Loucy (cell line): Measurements from ENCODE around the gene ACD.
A peak's percentile ranks its signal among the peaks of the same experiment; 100 is the strongest.

Experiments used
- H2AFZ ChIP-seq: fragments of 200-600 bp; sonication (generic); 2 replicates; pipeline ENCODE4 v1.6.0; 2016; ENCODE audit warnings: antibody characterized with exemption, mild to moderate bottlenecking, low read length, moderate library complexity
- H3F3A ChIP-seq: fragments of 200-600 bp; 2 replicates; pipeline ENCODE4 v1.6.0; 2016; ENCODE audit warnings: antibody characterized with exemption, low read depth, mild to moderate bottlenecking
- H3K27me3 ChIP-seq: fragments of 200-600 bp; sonication (generic); 2 replicates; pipeline ENCODE4 v1.6.1; 2014; ENCODE audit warnings: low read length, mild to moderate bottlenecking; ENCODE audit not compliant: insufficient read depth, poor library complexity, severe bottlenecking
- H3K36me3 ChIP-seq: fragments of 200-600 bp; sonication (generic); 2 replicates; pipeline ENCODE4 v1.6.1; 2016; ENCODE audit warnings: low read length; ENCODE audit not compliant: insufficient read depth
- H3K4me1 ChIP-seq: fragments of 200-600 bp; sonication (generic); 2 replicates; pipeline ENCODE4 v1.5.1; 2014; ENCODE audit warnings: low read length, mild to moderate bottlenecking; ENCODE audit not compliant: insufficient read depth, poor library complexity, severe bottlenecking
- H3K4me2 ChIP-seq: fragments of 200-600 bp; sonication (generic); 2 replicates; pipeline ENCODE4 v1.6.0; 2014; ENCODE audit warnings: antibody characterized with exemption, low read length, low read depth, mild to moderate bottlenecking; ENCODE audit not compliant: poor library complexity, severe bottlenecking
- H3K4me3 ChIP-seq: fragments of 200-600 bp; sonication (generic); 2 replicates; pipeline ENCODE4 v1.5.1; 2014; ENCODE audit warnings: low read length, mild to moderate bottlenecking, mixed read lengths; ENCODE audit not compliant: poor library complexity, severe bottlenecking
- H3K79me2 ChIP-seq: fragments of 200-600 bp; sonication (generic); 2 replicates; pipeline ENCODE4 v1.6.1; 2014; ENCODE audit warnings: low read length; ENCODE audit not compliant: insufficient read depth
- H3K9ac ChIP-seq: fragments of 200-600 bp; sonication (generic); 2 replicates; pipeline ENCODE4 v1.6.0; 2014; ENCODE audit warnings: mild to moderate bottlenecking, low read depth, low read length, moderate library complexity; ENCODE audit not compliant: poor library complexity, severe bottlenecking
- H3K9me2 ChIP-seq: fragments of 200-600 bp; sonication (generic); replicated peaks from 2 replicates; pipeline ENCODE4 v1.6.1; 2016; ENCODE audit warnings: low read depth, low read length, mixed read lengths
- H3K9me3 ChIP-seq: fragments of 200-600 bp; sonication (generic); 2 replicates; pipeline ENCODE4 v1.6.1; 2014; ENCODE audit warnings: mild to moderate bottlenecking, antibody characterized with exemption, low read length, low read depth; ENCODE audit not compliant: insufficient read depth
- H4K20me1 ChIP-seq: fragments of 200-600 bp; sonication (generic); 2 replicates; pipeline ENCODE4 v1.6.0; 2014; ENCODE audit warnings: antibody characterized with exemption, low read length, mild to moderate bottlenecking; ENCODE audit not compliant: insufficient read depth, poor library complexity, severe bottlenecking
- EZH2phosphoT487 ChIP-seq: fragments of 200-600 bp; IDR thresholded peaks from 2 replicates; pipeline ENCODE4 v1.6.1; 2018; ENCODE audit warnings: antibody characterized with exemption, mild to moderate bottlenecking, moderate library complexity, borderline replicate concordance
- TF ChIP-seq, protein P1 (sequence below): fragments of 200-600 bp; sonication (generic); conservative IDR thresholded peaks from 2 replicates; pipeline ENCODE4 v1.5.1; 2014; ENCODE audit warnings: mild to moderate bottlenecking, antibody characterized with exemption, low read length

The ACD gene

DNA sequence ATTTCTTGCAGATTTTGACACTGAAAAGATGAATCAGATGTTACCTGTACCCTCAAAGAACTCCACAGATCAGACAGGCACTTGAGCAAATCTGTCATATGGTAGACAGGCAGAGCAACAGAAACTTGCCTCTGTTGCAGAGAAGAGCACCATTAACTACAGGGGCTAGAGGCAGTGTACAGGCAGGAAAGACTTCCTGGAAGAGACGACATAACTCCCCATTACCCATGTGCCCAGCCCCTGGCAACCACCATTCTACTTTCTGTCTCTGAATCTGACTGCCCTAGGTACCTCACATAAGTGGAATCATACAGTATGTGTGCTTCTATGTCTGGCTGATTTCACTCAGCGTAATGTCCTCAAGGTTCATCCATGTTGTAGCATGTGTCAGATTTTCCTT is 43.6 kb upstream of the ACD start:
- Histone ChIP-seq H4K20me1 (peaks cover 9% of the 10 kb centered on the region), H3K4me1 (peaks cover 7% of the 10 kb centered on the region), H3K9me2 (no peaks in the 10 kb centered on the region), H3K36me3 (no peaks in the 10 kb centered on the region), H3K79me2 (peaks cover 41% of the 10 kb centered on the region; the same call in 1 of the 2 replicates), H3F3A (no peaks in the 10 kb centered on the region; the same call in 1 of the 2 replicates), H3K4me3 (no peak overlapping the region), H3K27me3 (no peaks in the 10 kb centered on the region), H3K9ac (no peak overlapping the region), H3K4me2 (peak overlapping the region; percentile 16), H2AFZ (no peak overlapping the region), H3K9me3 (no peaks in the 10 kb centered on the region)
- TF ChIP-seq, protein P1, sequence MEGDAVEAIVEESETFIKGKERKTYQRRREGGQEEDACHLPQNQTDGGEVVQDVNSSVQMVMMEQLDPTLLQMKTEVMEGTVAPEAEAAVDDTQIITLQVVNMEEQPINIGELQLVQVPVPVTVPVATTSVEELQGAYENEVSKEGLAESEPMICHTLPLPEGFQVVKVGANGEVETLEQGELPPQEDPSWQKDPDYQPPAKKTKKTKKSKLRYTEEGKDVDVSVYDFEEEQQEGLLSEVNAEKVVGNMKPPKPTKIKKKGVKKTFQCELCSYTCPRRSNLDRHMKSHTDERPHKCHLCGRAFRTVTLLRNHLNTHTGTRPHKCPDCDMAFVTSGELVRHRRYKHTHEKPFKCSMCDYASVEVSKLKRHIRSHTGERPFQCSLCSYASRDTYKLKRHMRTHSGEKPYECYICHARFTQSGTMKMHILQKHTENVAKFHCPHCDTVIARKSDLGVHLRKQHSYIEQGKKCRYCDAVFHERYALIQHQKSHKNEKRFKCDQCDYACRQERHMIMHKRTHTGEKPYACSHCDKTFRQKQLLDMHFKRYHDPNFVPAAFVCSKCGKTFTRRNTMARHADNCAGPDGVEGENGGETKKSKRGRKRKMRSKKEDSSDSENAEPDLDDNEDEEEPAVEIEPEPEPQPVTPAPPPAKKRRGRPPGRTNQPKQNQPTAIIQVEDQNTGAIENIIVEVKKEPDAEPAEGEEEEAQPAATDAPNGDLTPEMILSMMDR, result no peak
- TF ChIP-seq EZH2phosphoT487, result no peak

DNA sequence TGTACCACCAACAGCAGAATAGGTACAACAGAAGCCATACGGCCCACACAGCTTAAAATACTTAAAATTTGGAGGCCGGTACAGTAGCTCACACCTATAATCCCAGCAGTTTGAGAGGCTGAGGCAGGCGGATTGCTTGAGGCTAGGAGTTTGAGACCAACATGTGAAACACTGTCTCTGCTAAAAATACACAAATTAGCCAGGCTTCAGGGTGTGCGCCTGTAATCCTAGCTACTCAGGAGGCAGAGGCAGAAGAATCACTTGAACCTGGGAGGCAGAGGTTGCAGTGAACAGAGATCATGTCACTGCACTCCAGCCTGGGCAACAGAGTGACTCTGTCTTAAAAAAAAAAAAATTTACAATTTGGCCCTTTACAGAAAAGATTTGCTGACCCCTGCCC is 42.1 kb upstream of the ACD start:
- Histone ChIP-seq H3K4me3 (no peak overlapping the region), H3K27me3 (no peaks in the 10 kb centered on the region), H2AFZ (no peak overlapping the region), H3K36me3 (peaks cover 9% of the 10 kb centered on the region; the same call in 1 of the 2 replicates), H3K9me2 (no peaks in the 10 kb centered on the region), H3K79me2 (peaks cover 52% of the 10 kb centered on the region; the same call in 1 of the 2 replicates), H3K9ac (no peak overlapping the region), H3K4me2 (no peak overlapping the region), H3K4me1 (peaks cover 7% of the 10 kb centered on the region), H3K9me3 (no peaks in the 10 kb centered on the region), H3F3A (no peaks in the 10 kb centered on the region; the same call in 1 of the 2 replicates), H4K20me1 (peaks cover 5% of the 10 kb centered on the region)
- no peak for TF ChIP-seq EZH2phosphoT487
- TF ChIP-seq, protein P1, result no peak

DNA sequence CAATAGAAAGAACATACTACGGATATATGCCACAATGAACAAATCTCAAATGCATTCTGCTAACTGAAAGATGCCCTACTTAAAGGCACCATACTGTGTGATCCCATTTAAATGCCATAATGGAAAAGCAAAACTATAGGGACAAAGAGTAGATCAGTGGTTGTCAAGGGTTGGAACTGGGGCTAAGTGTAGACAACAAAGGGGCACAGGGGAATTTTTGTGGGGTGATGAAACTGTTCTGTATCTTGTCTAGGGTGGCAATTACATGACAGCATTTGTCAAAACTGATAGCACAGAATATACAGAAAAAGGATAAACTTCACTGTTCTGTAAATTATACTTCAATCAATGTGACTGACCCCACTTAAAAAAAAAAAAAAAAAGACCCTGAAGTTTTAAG is 41.4 kb upstream of the ACD start:
- Histone ChIP-seq H3K9me2 (no peaks in the 10 kb centered on the region), H3K27me3 (no peaks in the 10 kb centered on the region), H3F3A (no peaks in the 10 kb centered on the region; the same call in 1 of the 2 replicates), H3K4me3 (no peak overlapping the region), H4K20me1 (peaks cover 4% of the 10 kb centered on the region), H2AFZ (no peak overlapping the region), H3K9ac (no peak overlapping the region), H3K9me3 (no peaks in the 10 kb centered on the region), H3K79me2 (peaks cover 49% of the 10 kb centered on the region; the same call in 1 of the 2 replicates), H3K4me2 (no peak overlapping the region), H3K4me1 (peaks cover 7% of the 10 kb centered on the region), H3K36me3 (peaks cover 9% of the 10 kb centered on the region; the same call in 1 of the 2 replicates)
- TF ChIP-seq EZH2phosphoT487, result no peak

DNA sequence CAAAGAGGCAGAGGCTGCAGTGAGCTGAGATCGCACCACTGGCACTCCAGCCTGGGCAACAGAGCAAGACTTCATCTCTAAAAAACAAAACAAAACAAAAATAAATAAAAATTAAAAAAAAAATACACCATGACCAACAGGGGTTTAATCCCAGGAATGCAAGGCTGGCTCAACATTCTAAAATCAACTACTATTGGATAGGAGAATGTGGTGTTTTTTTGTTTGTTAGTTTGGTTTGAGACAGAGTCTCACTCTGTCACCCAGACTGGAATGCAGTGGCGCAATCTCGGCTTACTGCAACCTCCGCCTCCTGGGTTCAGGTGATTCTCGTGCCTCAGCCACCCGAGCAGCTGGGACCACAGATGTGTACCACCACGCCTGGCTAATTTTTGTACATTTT is 39.2 kb upstream of the ACD start:
- Histone ChIP-seq H3K4me1 (peaks cover 7% of the 10 kb centered on the region), H3K79me2 (peaks cover 48% of the 10 kb centered on the region)
- TF ChIP-seq, protein P1, result no peak
- TF ChIP-seq EZH2phosphoT487, result no peak

More for the DNA sequence above, 39.2 kb upstream of the ACD start:
- peaks cover 9% of the 10 kb centered on the region; the same call in 1 of the 2 replicates for H3K36me3 ChIP-seq
- H3K9me3 ChIP-seq, result no peaks in the 10 kb centered on the region
- H3K27me3 ChIP-seq, result no peaks in the 10 kb centered on the region
- no peaks in the 10 kb centered on the region for H3K9me2 ChIP-seq
- no peaks in the 10 kb centered on the region; the same call in 1 of the 2 replicates for H3F3A ChIP-seq
- no peak overlapping the region for H2AFZ ChIP-seq
- no peak overlapping the region for H3K4me3 ChIP-seq
- no peak overlapping the region for H3K9ac ChIP-seq
- H4K20me1 ChIP-seq, result peaks cover 4% of the 10 kb centered on the region
- no peak overlapping the region for H3K4me2 ChIP-seq
